Panc1 (cell line): ENCODE results near the gene DIAPH3. TPM values are rescaled to one million over a fixed set of nuclear protein-coding genes. Genes with fewer than 3 reads are reported as not detected.

ENCODE experiments used
- ATAC-seq: fragments of 200-7000 bp; cut with Tn5 transposase; 2 replicates; pipeline ENCODE4 v1.9.1; 2020; ENCODE audit warnings: mild to moderate bottlenecking, moderate library complexity
- BruUV-seq: library from RNA; stranded (reverse); fragments of 400-500 nt; replicated peaks from 2 replicates; lab custom pipeline; 2021; lab: Mats Ljungman, UMichigan
- CTCF ChIA-PET: fragments of 300-600 bp; sonication (Branson Sonifier 250); formaldehyde crosslinking; loops from one replicate; lab custom pipeline; 2022; ENCODE audit warnings: antibody characterized with exemption; lab: Charles Lee
- POLR2A ChIA-PET: fragments of 300-600 bp; sonication (Branson Sonifier 250); formaldehyde crosslinking; loops from one replicate; lab custom pipeline; 2022; ENCODE audit warnings: antibody characterized with exemption; lab: Charles Lee
- DNase-seq: peaks from one replicate; pipeline ENCODE4 v3.0.0-alpha.2; 2010; ENCODE audit warnings: low read depth, low spot score
- H3K27ac ChIP-seq: 2 replicates; pipeline ENCODE4 v1.5.1; 2011; ENCODE audit warnings: mild to moderate bottlenecking, low read length, inconsistent platforms
- H3K27me3 ChIP-seq: fragments of 200-500 bp; sonication (Bioruptor generic); 2 replicates; pipeline ENCODE4 v1.6.0; 2014; ENCODE audit warnings: low read length, inconsistent platforms; ENCODE audit not compliant: control insufficient read depth, insufficient read depth
- H3K36me3 ChIP-seq: fragments of 200-500 bp; sonication (Bioruptor generic); 2 replicates; pipeline ENCODE4 v1.5.1; 2014; ENCODE audit warnings: inconsistent platforms, mild to moderate bottlenecking, low read length, moderate library complexity; ENCODE audit not compliant: control insufficient read depth, insufficient read depth
- H3K4me1 ChIP-seq: 2 replicates; pipeline ENCODE4 v1.5.1; 2011; ENCODE audit warnings: inconsistent platforms, mild to moderate bottlenecking, low read length, moderate library complexity; ENCODE audit not compliant: control insufficient read depth, insufficient read depth
- H3K4me3 ChIP-seq, 2 experiments: 2 replicates each; pipeline ENCODE4 v1.5.1; 2011 to 2012; ENCODE audit warnings: low read depth in 2 of 2, low read length in 2 of 2, mild to moderate bottlenecking in 2 of 2, inconsistent platforms in 1 of 2, moderate library complexity in 1 of 2
- H3K9me3 ChIP-seq: fragments of 200-500 bp; sonication (Bioruptor generic); 2 replicates; pipeline ENCODE4 v1.5.1; 2014; ENCODE audit warnings: low read depth, mild to moderate bottlenecking, inconsistent platforms, low read length, moderate library complexity; ENCODE audit not compliant: control insufficient read depth, insufficient read depth
- POLR2AphosphoS5 ChIP-seq: IDR thresholded peaks from 2 replicates; pipeline ENCODE4 v1.6.1; 2012; ENCODE audit warnings: mild to moderate bottlenecking, low read depth, low read length, moderate library complexity
- SIN3A ChIP-seq: IDR thresholded peaks from 2 replicates; pipeline ENCODE4 v1.6.1; 2012; ENCODE audit warnings: low read depth, mild to moderate bottlenecking, low read length, moderate library complexity, borderline replicate concordance; ENCODE audit not compliant: insufficient read depth
- TCF7L2 ChIP-seq: IDR thresholded peaks from 2 replicates; pipeline ENCODE4 v1.6.1; 2011; ENCODE audit warnings: mild to moderate bottlenecking, low read depth, low read length, inconsistent platforms
- in situ Hi-C: cut with HindIII; loops from 2 replicates; pipeline ENCODE4 v1.10.0; 2016; ENCODE audit warnings: low sequenced_read_pairs, low pct_unique_long_range_greater_than_20kb
- intact Hi-C: fragments of 100-400 bp; cut with micrococcal nuclease; formaldehyde crosslinking; loops from one replicate; pipeline ENCODE4 v1.10.0; 2022; ENCODE audit not compliant: unreplicated experiment
- total RNA-seq: library from RNA; stranded (reverse); gene quantifications from one replicate; pipeline ENCODE4 v1.2.1, GENCODE V29; 2021; ENCODE audit not compliant: unreplicated experiment
- TF ChIP-seq, protein P1 (sequence below): fragments of 450-650 bp; IDR thresholded peaks from 2 replicates; pipeline ENCODE4 v1.5.1; 2017; ENCODE audit warnings: mild to moderate bottlenecking
- TF ChIP-seq, protein P2 (sequence below), 2 experiments: IDR thresholded peaks; 2 replicates each; pipeline ENCODE4 v1.6.1; 2011 to 2012; ENCODE audit warnings: low read depth in 2 of 2, control low read depth in 1 of 2, low read length in 1 of 2, mild to moderate bottlenecking in 1 of 2, moderate library complexity in 1 of 2; ENCODE audit not compliant: insufficient read depth in 1 of 2

DIAPH3 gene
- total RNA-seq, 1 experiment from 2014 or later, result 15.4 TPM

DNA sequence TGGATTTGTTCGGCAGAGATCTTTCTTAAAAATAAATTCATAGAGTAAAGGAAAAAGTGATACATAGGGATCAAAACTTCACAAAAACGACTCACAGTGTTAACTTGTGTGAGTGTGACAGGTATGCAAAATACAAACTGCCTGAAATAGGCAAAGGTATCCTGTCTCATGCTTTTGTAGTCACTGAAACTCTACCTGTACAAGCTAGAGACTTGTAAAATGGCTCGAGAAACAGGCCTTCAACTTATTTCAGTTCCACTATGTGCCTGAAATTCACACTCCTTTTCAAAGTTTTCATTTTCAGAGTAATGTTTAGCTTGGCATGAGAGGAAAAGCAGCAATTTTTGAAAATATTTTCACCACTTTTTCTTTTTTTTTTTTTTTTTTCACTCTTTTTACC lies 290.4 kb downstream of the DIAPH3 start:
- Histone ChIP-seq H3K4me1 (no peaks in the 10 kb centered on the region), H3K36me3 (no peaks in the 10 kb centered on the region), H3K27ac (no peak overlapping the region), H3K27me3 (no peaks in the 10 kb centered on the region), H3K9me3 (no peaks in the 10 kb centered on the region), H3K4me3 (no peak overlapping the region)
- CTCF ChIA-PET, result no interaction called here
- DNase-seq, result no peak
- TF ChIP-seq, protein P1, sequence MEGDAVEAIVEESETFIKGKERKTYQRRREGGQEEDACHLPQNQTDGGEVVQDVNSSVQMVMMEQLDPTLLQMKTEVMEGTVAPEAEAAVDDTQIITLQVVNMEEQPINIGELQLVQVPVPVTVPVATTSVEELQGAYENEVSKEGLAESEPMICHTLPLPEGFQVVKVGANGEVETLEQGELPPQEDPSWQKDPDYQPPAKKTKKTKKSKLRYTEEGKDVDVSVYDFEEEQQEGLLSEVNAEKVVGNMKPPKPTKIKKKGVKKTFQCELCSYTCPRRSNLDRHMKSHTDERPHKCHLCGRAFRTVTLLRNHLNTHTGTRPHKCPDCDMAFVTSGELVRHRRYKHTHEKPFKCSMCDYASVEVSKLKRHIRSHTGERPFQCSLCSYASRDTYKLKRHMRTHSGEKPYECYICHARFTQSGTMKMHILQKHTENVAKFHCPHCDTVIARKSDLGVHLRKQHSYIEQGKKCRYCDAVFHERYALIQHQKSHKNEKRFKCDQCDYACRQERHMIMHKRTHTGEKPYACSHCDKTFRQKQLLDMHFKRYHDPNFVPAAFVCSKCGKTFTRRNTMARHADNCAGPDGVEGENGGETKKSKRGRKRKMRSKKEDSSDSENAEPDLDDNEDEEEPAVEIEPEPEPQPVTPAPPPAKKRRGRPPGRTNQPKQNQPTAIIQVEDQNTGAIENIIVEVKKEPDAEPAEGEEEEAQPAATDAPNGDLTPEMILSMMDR, result no peak
- TF ChIP-seq POLR2AphosphoS5, result no peak
- TF ChIP-seq, protein P2, sequence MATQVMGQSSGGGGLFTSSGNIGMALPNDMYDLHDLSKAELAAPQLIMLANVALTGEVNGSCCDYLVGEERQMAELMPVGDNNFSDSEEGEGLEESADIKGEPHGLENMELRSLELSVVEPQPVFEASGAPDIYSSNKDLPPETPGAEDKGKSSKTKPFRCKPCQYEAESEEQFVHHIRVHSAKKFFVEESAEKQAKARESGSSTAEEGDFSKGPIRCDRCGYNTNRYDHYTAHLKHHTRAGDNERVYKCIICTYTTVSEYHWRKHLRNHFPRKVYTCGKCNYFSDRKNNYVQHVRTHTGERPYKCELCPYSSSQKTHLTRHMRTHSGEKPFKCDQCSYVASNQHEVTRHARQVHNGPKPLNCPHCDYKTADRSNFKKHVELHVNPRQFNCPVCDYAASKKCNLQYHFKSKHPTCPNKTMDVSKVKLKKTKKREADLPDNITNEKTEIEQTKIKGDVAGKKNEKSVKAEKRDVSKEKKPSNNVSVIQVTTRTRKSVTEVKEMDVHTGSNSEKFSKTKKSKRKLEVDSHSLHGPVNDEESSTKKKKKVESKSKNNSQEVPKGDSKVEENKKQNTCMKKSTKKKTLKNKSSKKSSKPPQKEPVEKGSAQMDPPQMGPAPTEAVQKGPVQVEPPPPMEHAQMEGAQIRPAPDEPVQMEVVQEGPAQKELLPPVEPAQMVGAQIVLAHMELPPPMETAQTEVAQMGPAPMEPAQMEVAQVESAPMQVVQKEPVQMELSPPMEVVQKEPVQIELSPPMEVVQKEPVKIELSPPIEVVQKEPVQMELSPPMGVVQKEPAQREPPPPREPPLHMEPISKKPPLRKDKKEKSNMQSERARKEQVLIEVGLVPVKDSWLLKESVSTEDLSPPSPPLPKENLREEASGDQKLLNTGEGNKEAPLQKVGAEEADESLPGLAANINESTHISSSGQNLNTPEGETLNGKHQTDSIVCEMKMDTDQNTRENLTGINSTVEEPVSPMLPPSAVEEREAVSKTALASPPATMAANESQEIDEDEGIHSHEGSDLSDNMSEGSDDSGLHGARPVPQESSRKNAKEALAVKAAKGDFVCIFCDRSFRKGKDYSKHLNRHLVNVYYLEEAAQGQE (IDR thresholded peaks at IDR 0.05; ENCODE audit: insufficient read depth in 1 of 2, low read depth in 2 of 2, low read length in 1 of 2), result no peak
- no peak for TF ChIP-seq SIN3A
- no peak for TF ChIP-seq TCF7L2
- in situ Hi-C loops (no loop called here), intact Hi-C loops (no loop called here)
- POLR2A ChIA-PET, result interaction anchor here (0.6 kb wide), 1 partner anchor 477 kb away, joined by 3 read pairs; no protein-coding TSS in a partner anchor
- no TSS peak for BruUV-seq
- ATAC-seq, result no peak

DNA sequence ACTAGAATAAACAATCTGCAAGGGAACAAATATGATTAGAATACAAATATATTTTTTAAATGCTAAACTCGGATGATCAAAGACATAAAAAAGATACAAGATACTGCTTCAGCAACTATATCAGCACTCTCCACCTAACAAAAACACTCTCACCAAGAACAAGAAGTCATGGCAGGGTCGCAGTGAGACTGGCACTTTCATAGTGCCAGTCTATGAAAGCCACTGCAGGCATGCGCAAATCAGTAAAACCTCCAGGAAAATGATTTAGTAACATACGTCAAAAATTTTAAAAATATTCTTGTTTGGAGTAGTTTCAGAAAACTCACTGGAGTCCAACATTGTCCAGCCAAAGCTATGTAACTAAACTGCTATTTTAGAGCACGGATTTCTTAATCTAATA lies 295.9 kb downstream of the DIAPH3 start:
- BruUV-seq, result no TSS peak
- DNase-seq, result no peak
- intact Hi-C loops, result no loop called here
- Histone ChIP-seq H3K27me3 (no peaks in the 10 kb centered on the region), H3K36me3 (no peaks in the 10 kb centered on the region), H3K4me1 (no peaks in the 10 kb centered on the region), H3K4me3 (no peak overlapping the region), H3K9me3 (no peaks in the 10 kb centered on the region), H3K27ac (no peak overlapping the region)
- TF ChIP-seq, protein P2 (IDR thresholded peaks at IDR 0.05; ENCODE audit: insufficient read depth in 1 of 2, low read depth in 2 of 2, low read length in 1 of 2), result no peak
- no peak for TF ChIP-seq SIN3A
- no peak for TF ChIP-seq TCF7L2
- no peak for TF ChIP-seq POLR2AphosphoS5
- TF ChIP-seq, protein P1, result no peak
- in situ Hi-C loops, result no loop called here
- ChIA-PET POLR2A (no interaction called here), CTCF (no interaction called here)
- no peak for ATAC-seq
